HCT116 (cell line): Measurements from ENCODE around the gene CLCF1. TPM values are rescaled to one million over a fixed set of nuclear protein-coding genes. Genes with fewer than 3 reads are reported as not detected.

ENCODE experiments used
- ATAC-seq: fragments of 200-7000 bp; cut with Tn5 transposase; 2 replicates; pipeline ENCODE4 v1.9.1; 2020; ENCODE audit warnings: mild to moderate bottlenecking, moderate library complexity
- BruUV-seq: library from RNA; stranded (reverse); fragments of 400-500 nt; replicated peaks from 2 replicates; lab custom pipeline; 2021; lab: Mats Ljungman, UMichigan
- CTCF ChIA-PET: fragments of 300-600 bp; sonication (Branson Sonifier 250); formaldehyde crosslinking; loops from one replicate; lab custom pipeline; 2021; ENCODE audit warnings: antibody characterized with exemption; lab: Charles Lee
- POLR2A ChIA-PET: fragments of 300-600, 350-600 bp; sonication (Branson Sonifier 250); formaldehyde crosslinking; loops from one replicate; lab custom pipeline; 2021; ENCODE audit warnings: antibody characterized with exemption; lab: Charles Lee
- RAD21 ChIA-PET, 2 experiments: fragments of 300-600 bp; sonication (Branson Sonifier 250); formaldehyde crosslinking; loops; one replicate each; lab custom pipeline; 2023; ENCODE audit warnings: low total read pairs in 2 of 2; ENCODE audit not compliant: uncharacterized antibody in 2 of 2, unreplicated experiment in 2 of 2, low non-redundant PET in 1 of 2; lab: Charles Lee
- DNase-seq: peaks from one replicate; pipeline ENCODE4 v3.0.0-alpha.2; 2010; ENCODE audit warnings: low read depth, low spot score
- H2AFZ ChIP-seq: fragments of 200-600 bp; shearing (Covaris generic), sonication (generic); 2 replicates; pipeline ENCODE4 v1.6.1; 2017; ENCODE audit warnings: low read depth, mixed run types, mixed read lengths, antibody characterized with exemption, low read length; ENCODE audit not compliant: poor library complexity, severe bottlenecking
- H3K27ac ChIP-seq: 2 replicates; pipeline ENCODE4 v1.5.1; 2012; ENCODE audit warnings: low read depth, low read length
- H3K27me3 ChIP-seq: fragments of 200-600 bp; sonication (generic); 2 replicates; pipeline ENCODE4 v1.6.1; 2016; ENCODE audit warnings: mixed run types, low read length, mixed read lengths; ENCODE audit not compliant: insufficient read depth
- H3K36me3 ChIP-seq, 2 experiments: fragments of 200-500 bp in 1 of 2; fragments of 200-600 bp in 1 of 2; sonication (Bioruptor generic) in 1 of 2; sonication (generic) in 1 of 2; 2 replicates each; pipeline versions ENCODE4 v1.5.1 to v1.6.1; 2014 to 2016; ENCODE audit warnings: low read length in 2 of 2, inconsistent platforms in 1 of 2, mixed read lengths in 1 of 2, mixed run types in 1 of 2; ENCODE audit not compliant: insufficient read depth in 2 of 2, control insufficient read depth in 1 of 2
- H3K4me1 ChIP-seq, 2 experiments: fragments of 200-600 bp in 1 of 2; sonication (generic) in 1 of 2; 2 replicates each; pipeline versions ENCODE4 v1.5.1 to v1.6.1; 2012 to 2017; ENCODE audit warnings: low read length in 2 of 2, inconsistent platforms in 1 of 2, mild to moderate bottlenecking in 1 of 2, mixed read lengths in 1 of 2, mixed run types in 1 of 2, moderate library complexity in 1 of 2; ENCODE audit not compliant: insufficient read depth in 2 of 2, control insufficient read depth in 1 of 2
- H3K4me2 ChIP-seq: fragments of 200-600 bp; sonication (generic); 2 replicates; pipeline ENCODE4 v1.6.1; 2017; ENCODE audit warnings: mixed run types, low read length, mixed read lengths
- H3K4me3 ChIP-seq, 2 experiments: fragments of 200-600 bp in 1 of 2; sonication (generic) in 1 of 2; replicated peaks in 1 of 2; 2 replicates each; pipeline ENCODE4 v1.5.1; 2011 to 2016; ENCODE audit warnings: low read length in 2 of 2, control low read depth in 1 of 2, low read depth in 1 of 2, mild to moderate bottlenecking in 1 of 2, mixed read lengths in 1 of 2, mixed run types in 1 of 2
- H3K79me2 ChIP-seq: fragments of 200-600 bp; sonication (generic); 2 replicates; pipeline ENCODE4 v1.6.1; 2017; ENCODE audit warnings: mild to moderate bottlenecking, mixed run types, low read length, moderate library complexity, mixed read lengths; ENCODE audit not compliant: insufficient read depth
- H3K9ac ChIP-seq: fragments of 200-600 bp; sonication (generic); 2 replicates; pipeline ENCODE4 v1.6.1; 2016; ENCODE audit warnings: low read length, mixed read lengths
- H3K9me2 ChIP-seq: fragments of 200-600 bp; sonication (generic), shearing (Covaris generic); 2 replicates; pipeline ENCODE4 v1.6.1; 2017; ENCODE audit warnings: mixed run types, mild to moderate bottlenecking, moderate library complexity; ENCODE audit not compliant: insufficient read depth
- H3K9me3 ChIP-seq, 2 experiments: fragments of 200-500 bp in 1 of 2; fragments of 200-600 bp in 1 of 2; sonication (Bioruptor generic) in 1 of 2; sonication (generic) in 1 of 2; 2 replicates each; pipeline ENCODE4 v1.6.1; 2014 to 2017; ENCODE audit warnings: low read length in 2 of 2, mixed read lengths in 2 of 2, inconsistent platforms in 1 of 2, low read depth in 1 of 2, mild to moderate bottlenecking in 1 of 2, mixed run types in 1 of 2, moderate library complexity in 1 of 2; ENCODE audit not compliant: control insufficient read depth in 1 of 2, insufficient read depth in 1 of 2
- H4K20me1 ChIP-seq: fragments of 200-600 bp; sonication (generic), shearing (Covaris generic); 2 replicates; pipeline ENCODE4 v1.6.1; 2017; ENCODE audit warnings: mixed run types, mild to moderate bottlenecking, moderate library complexity; ENCODE audit not compliant: insufficient read depth
- CBX3 ChIP-seq: IDR thresholded peaks from 2 replicates; pipeline ENCODE4 v1.6.1; 2012; ENCODE audit warnings: low read depth
- CEBPB ChIP-seq: IDR thresholded peaks from 2 replicates; pipeline ENCODE4 v1.6.1; 2012; ENCODE audit warnings: low read depth
- CTCF ChIP-seq, 3 experiments: fragments of 200-600 bp in 1 of 3; sonication (generic) in 1 of 3; IDR thresholded peaks in 2 of 3; conservative IDR thresholded peaks in 1 of 3; 2 replicates each; pipeline ENCODE4 v1.5.1; 2012 to 2017; ENCODE audit warnings: low read depth in 2 of 3, low read length in 2 of 3, antibody characterized with exemption in 1 of 3, borderline replicate concordance in 1 of 3, control low read depth in 1 of 3, mild to moderate bottlenecking in 1 of 3, mixed read lengths in 1 of 3, mixed run types in 1 of 3, moderate library complexity in 1 of 3; ENCODE audit not compliant: insufficient read depth in 1 of 3
- ELF1 ChIP-seq: IDR thresholded peaks from 2 replicates; pipeline ENCODE4 v1.6.1; 2012; ENCODE audit warnings: low read depth, borderline replicate concordance
- EZH2 ChIP-seq: fragments of 200-600 bp; sonication (generic); IDR thresholded peaks from 2 replicates; pipeline ENCODE4 v1.6.1; 2017; ENCODE audit warnings: antibody characterized with exemption, mixed run types
- EZH2phosphoT487 ChIP-seq: fragments of 200-600 bp; IDR thresholded peaks from 2 replicates; pipeline ENCODE4 v1.6.1; 2018; ENCODE audit warnings: antibody characterized with exemption, borderline replicate concordance
- JUND ChIP-seq: IDR thresholded peaks from 2 replicates; pipeline ENCODE4 v1.6.1; 2012
- MAX ChIP-seq: IDR thresholded peaks from 2 replicates; pipeline ENCODE4 v1.6.1; 2012
- POLR2A ChIP-seq: IDR thresholded peaks from 2 replicates; pipeline ENCODE4 v1.7.0; 2011; ENCODE audit warnings: borderline replicate concordance; ENCODE audit not compliant: insufficient read depth, insufficient read length; ENCODE audit errors: extremely low read depth
- POLR2AphosphoS5 ChIP-seq: IDR thresholded peaks from 2 replicates; pipeline ENCODE4 v1.6.1; 2011; ENCODE audit warnings: mild to moderate bottlenecking, low read depth, low read length, moderate library complexity
- RAD21 ChIP-seq: IDR thresholded peaks from 2 replicates; pipeline ENCODE4 v1.6.1; 2012; ENCODE audit warnings: low read depth, mild to moderate bottlenecking
- REST ChIP-seq: IDR thresholded peaks from 2 replicates; pipeline ENCODE4 v1.6.1; 2012; ENCODE audit warnings: low read depth
- SIN3A ChIP-seq: IDR thresholded peaks from 2 replicates; pipeline ENCODE4 v1.6.1; 2012; ENCODE audit warnings: low read depth
- SRF ChIP-seq: IDR thresholded peaks from 2 replicates; pipeline ENCODE4 v1.6.1; 2012; ENCODE audit warnings: low read depth
- TCF7L2 ChIP-seq: IDR thresholded peaks from 2 replicates; pipeline ENCODE4 v1.7.0; 2011; ENCODE audit warnings: borderline replicate concordance, inconsistent platforms; ENCODE audit not compliant: insufficient read depth, insufficient read length; ENCODE audit errors: extremely low read depth
- YY1 ChIP-seq: IDR thresholded peaks from 2 replicates; pipeline ENCODE4 v1.6.1; 2011; ENCODE audit warnings: low read length, low read depth, moderate library complexity, mild to moderate bottlenecking; ENCODE audit not compliant: insufficient replicate concordance; ENCODE audit errors: extremely low read depth
- ZBTB33 ChIP-seq: IDR thresholded peaks from 2 replicates; pipeline ENCODE4 v1.6.1; 2011; ENCODE audit warnings: mild to moderate bottlenecking, low read length, moderate library complexity; ENCODE audit not compliant: insufficient replicate concordance; ENCODE audit errors: extremely low read depth
- ZFX ChIP-seq: fragments of 450-650 bp; IDR thresholded peaks from 2 replicates; pipeline ENCODE4 v1.6.1; 2017
- ZNF274 ChIP-seq: fragments of 200-500 bp; sonication (Bioruptor generic); IDR thresholded peaks from 2 replicates; pipeline ENCODE4 v1.6.1; 2014; ENCODE audit warnings: mild to moderate bottlenecking, low read depth, low read length, inconsistent platforms
- intact Hi-C: fragments of 100-400 bp; cut with micrococcal nuclease; formaldehyde crosslinking; loops from 2 replicates; pipeline ENCODE4 v1.10.0; 2022
- total RNA-seq: library from RNA; stranded (reverse); gene quantifications from one replicate; pipeline ENCODE4 v1.2.1, GENCODE V29; 2021; ENCODE audit not compliant: unreplicated experiment

The CLCF1 gene
- total RNA-seq, 1 experiment from 2014 or later, result 12.2 TPM

- ATAC-seq (no peak), DNase-seq (no peak)
- Histone ChIP-seq H3K9me2 (no peaks in the 10 kb centered on the region), H2AFZ (no peak overlapping the region), H3K9ac (peak overlapping the region; percentile 69), H3K79me2 (no peaks in the 10 kb centered on the region), H3K36me3 (no peaks in the 10 kb centered on the region), H3K4me1 (peaks cover 72 to 88% of the 10 kb centered on the region in 2 experiments), H3K9me3 (no peaks in the 10 kb centered on the region), H3K27ac (peak overlapping the region; percentile 70), H3K4me2 (peak overlapping the region; percentile 88), H4K20me1 (no peaks in the 10 kb centered on the region), H3K4me3 (peak overlapping the region in 1 of 2 experiments; percentile 45; a peak in 1 of 4 replicates), H3K27me3 (no peaks in the 10 kb centered on the region)
- ChIA-PET RAD21 (interaction anchor here (0.7 to 5.0 kb wide), 3 partner anchors 9 to 23 kb away, joined by 6 to 76 read pairs (median 44); partner anchors contain the start of gene POLD4 (in 1 of the 2)), POLR2A (interaction anchor here (15.1 kb wide), 1 partner anchor 24 kb away, joined by 210 read pairs; the partner anchor contains the start of gene POLD4), CTCF (interaction anchor here (2.8 to 15.5 kb wide), 3 partner anchors 22 to 117 kb away, joined by 11 to 456 read pairs (median 50); partner anchors contain the start of gene POLD4)
- BruUV-seq, result no TSS peak
- intact Hi-C loops, result no loop called here
- TF ChIP-seq ZFX (no peak), EZH2 (no peak), JUND (no peak), CTCF (IDR thresholded peaks at IDR 0.05 in 2 of 3, conservative IDR thresholded peaks at IDR 0.05 in 1 of 3; ENCODE audit: borderline replicate concordance in 1 of 3, insufficient read depth in 1 of 3, low read depth in 2 of 3, low read length in 2 of 3) (no peak), RAD21 (no peak), ZBTB33 (no peak), EZH2phosphoT487 (no peak), MAX (no peak), REST (no peak), YY1 (no peak), SRF (no peak), TCF7L2 (no peak), ZNF274 (no peak), CBX3 (no peak), POLR2AphosphoS5 (no peak), SIN3A (no peak), POLR2A (no peak), CEBPB (no peak), ELF1 (no peak)
These were observed 5.1 kb upstream of the CLCF1 start for GRCh38 chr11:67378544-67378943.
